HG03457 (cell line): Measurements from ENCODE around the gene C4orf50.
"Not testable (repeated sequence)": the region's sequence is repeated elsewhere in the genome, so short reads cannot be mapped to it uniquely, and the experiment has no call there.

Experiments
- ATAC-seq: cut with Tn5 transposase; IDR thresholded peaks from one replicate; pipeline ENCODE4 v1.9.1; 2021; ENCODE audit warnings: moderate number of reproducible peaks; ENCODE audit not compliant: unreplicated experiment

C4orf50 gene

DNA sequence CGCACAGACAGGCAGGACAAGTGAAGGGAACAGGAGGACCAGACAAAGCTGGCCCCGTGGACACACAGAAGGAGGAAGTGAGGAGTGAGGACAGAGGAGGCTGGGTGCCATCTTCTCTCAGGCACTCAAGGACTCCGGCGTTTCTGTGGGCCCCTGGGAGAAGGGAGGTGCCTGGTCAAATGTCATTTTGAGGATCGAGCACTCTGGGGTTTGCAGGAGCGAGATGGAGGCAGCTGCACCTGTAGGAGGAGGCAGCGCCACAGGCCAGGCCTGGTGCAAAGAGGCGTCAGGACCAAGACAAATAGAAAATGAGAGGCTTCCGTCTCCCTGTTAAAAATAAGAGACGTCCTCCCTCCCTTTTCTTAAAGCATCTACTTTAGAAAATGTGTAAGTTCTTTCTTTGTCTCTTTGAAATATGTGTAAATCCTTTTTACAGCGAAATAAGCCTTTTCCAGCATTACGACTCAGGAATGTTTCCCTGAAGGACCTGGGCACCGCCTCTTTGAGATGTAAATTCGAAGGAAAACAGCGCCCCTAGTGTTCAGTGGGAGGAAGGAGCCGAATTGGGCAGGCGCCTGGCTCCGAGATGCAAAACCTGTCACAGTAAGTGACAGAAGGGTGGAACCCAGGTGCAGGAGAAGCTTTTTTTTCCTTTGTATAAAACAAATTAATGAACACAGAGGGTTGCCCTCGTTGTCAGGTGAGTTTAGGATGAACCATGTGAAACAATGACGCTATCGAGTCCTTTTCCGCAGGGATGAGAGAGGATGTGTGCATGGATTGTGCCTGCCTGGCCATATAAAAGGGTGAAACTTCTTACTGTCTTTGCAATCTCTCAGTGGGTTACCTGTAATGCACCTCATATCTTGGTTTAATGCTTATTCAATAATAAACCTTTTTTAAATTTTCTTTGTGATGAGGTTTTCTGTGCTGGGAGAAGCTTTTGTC lies 1.4 kb upstream of the C4orf50 start:
- no peak for ATAC-seq

DNA sequence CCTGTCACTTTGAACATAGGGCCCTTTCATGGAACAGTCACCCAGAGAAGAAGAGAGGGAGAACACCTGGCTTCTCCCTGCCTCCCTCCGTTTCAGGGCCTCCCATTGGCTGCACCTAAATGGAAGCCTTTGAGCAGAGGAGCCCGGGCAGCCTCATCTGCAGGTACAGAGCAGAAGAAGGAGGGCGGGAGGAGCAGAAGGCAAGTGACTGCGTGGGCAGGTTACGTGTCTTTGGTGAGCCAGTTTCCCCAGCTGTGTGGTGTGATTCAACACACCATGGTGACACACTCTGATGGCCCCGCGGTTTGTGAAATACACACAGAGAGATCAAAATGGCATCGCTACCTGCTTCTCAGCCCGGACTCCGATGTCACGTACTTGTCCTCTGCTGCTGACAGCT lies 431 bp downstream of the C4orf50 start:
- ATAC-seq: no peak

DNA sequence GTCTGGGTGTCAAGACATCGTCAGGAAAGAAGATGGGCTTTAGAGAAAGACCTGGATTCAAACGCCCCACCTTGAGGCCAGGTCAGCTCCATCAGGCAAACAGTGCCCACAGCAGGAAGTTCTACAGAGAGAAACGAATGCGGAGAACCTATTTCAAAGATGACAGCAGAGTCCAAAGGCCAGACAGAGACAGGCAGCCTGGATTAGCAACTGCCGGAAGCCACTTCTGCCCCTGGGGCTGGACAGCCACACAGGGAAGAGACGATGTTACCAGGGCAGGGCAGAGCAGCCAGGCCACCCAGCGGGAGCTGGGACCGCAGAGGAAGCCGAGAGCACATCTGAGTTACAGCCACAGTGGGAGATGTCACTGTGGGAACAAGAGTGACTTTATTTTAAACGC lies 1.2 kb downstream of the C4orf50 start:
- ATAC-seq: no peak

DNA sequence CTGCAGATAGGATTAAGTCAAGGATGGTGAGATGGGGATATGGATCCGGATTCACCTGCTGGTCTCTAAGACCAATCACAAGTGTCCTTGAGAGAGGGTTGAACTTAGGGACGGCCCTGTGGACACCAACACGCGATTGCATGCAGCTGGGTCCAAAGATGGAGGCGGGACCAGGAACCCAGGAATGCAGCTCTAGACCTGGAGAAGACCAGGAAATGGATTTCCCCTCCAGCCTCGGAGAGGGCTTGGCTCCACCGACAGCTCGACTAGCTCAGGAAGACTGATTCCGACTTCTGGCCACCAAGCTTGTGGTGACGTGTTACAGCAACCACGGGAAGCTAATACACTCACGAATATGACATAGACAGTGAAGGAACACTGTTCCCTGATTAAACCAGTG lies 4.7 kb downstream of the C4orf50 start:
- ATAC-seq: no peak

DNA sequence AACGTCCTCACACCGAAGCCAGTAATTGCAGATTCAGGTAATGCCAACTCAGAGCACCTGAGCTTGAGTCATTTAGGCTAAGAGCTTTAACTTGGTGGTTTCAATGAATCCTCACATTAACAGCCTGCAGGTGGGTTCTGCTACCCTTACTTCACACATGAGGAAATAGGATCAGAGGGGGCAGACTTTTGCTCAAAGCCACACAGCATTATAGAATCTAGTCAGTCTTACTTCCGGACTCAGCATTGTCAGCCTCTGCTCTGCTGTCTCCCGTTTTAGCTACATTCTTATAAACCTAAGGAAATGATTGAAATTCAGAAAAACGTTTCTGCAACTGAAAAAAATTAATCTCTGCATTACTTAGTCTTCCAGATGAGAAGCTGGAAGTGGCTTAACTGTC lies 6.0 kb downstream of the C4orf50 start:
- no peak for ATAC-seq

DNA sequence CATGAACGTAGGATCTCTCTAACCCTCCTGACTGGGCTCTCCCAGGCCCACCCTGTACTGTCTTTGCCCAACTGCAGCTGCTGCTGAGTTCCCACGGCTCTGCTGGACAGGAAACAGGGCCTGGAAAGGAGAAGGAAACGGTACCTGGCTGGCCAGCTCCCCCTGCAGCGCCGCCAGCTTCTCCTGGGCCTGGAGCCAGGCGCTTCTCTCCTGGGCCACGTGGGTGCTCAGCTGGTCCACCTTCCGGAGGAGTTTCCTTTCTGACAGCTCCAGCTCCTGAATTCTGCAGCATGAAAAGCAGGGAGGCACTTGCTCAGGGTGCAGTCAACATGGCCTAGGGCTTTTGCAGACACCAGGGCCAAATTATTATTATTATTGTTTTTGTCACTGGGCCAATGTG lies 6.5 kb downstream of the C4orf50 start:
- ATAC-seq: no peak

DNA sequence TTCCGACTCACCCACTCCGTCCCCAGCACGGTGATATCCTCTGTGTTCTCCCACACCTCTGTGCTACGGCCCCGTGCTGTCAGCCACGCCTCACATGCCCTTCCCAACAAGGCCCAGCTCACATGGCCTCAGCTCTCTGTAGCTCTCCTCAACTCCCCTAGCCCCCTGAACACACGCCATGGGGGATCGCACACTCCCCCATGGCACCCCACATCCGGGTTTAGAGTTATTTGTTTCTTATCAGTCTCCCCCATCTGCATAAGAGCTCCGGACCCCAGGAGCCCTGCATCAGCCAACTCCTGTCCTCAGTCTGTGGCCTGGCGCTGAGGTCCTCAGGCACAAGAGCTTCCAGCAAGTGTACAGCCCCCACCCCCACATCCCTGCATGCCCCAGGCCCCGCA lies 7.0 kb downstream of the C4orf50 start:
- no peak for ATAC-seq

DNA sequence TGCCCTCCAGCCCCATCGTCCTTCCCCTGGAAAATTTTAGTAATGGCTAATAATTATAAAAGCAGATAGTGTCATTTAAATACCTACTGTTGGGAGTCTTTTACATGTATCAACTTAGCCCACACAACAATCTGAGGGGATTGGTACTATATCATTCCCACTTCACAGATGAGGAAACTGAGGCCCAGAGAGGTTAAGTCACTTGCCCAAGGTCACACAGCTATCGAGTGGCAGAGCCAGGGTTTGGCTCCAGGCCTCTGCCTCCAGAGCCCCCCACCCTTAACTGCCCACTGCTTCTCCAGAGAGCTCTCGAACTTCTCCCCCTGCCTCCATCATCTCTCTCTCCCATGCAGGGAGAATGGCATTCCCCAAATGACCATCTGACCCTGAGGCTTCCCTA lies 7.4 kb downstream of the C4orf50 start:
- ATAC-seq: no peak

DNA sequence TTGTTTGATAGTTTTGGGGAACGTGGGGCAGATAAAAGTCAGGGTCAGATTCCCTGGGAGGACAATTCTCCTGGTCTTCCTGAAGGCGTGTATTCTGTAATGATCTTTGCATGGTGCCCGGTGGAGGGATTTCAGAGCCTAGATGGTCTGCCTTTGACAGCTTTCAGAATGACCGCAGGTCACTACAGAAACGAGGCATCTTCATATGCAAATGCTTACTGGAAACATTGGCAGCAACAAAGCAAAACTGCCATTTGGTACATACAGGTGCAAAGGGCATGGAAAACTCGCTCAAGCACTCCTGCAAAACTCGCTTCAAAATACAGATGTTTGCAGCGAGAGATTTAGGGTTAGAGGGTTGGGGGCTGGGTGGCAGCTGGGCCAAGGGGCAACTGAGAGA lies 8.8 kb downstream of the C4orf50 start:
- no peak for ATAC-seq

DNA sequence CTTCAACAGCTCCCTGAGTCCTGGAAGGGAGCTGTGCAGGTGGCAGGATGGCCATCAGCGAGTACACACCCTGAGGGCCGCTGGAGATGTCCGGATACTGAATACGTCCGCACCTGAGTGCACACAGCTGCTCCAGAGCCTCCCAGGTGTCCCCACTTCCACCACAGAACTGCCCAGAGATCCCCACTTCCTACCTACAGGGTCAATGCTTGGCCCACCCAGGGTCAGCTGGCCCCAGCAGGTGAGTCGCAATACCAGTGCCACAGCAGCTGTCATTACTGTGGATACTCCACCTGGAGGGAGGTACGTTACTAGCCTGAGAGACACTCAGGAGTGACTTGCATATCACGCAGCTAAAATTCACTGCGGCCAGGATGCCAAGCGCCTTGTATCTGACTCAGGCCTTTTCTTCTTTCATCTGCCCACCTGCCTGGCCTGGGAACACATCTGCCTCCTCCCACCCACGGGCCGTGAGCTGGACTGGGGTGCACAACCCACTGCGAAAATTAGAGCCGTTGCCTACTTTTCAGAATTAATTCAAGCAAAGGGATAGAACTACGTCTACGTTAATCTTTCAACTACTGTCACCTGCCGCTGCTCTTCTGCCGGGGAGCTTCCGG lies 9.4 kb downstream of the C4orf50 start:
- ATAC-seq: no peak

DNA sequence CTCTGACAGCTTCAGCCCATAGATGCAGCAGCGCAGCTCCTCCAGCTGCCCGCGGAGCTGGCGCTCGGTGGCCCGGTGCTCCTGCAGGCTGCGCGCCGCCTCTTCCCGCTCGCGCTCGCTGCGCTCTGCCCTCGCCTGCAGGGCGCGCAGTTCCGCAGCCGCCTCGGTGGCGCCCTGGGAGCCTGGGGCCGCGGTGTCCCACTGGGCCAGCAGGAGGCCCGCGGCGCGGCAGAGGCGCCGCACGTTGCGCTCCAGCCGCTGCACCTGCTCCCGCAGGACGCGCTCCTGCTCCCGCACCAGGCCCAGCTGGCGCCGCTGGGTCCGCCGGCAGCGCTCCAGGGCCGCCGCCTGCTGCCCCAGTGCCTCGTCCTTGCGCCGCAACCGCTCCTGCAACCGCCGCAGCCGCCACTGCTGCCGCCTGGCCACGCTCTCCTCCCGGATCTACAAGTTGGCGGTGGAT lies 10.1 kb downstream of the C4orf50 start:
- ATAC-seq: no peak

DNA sequence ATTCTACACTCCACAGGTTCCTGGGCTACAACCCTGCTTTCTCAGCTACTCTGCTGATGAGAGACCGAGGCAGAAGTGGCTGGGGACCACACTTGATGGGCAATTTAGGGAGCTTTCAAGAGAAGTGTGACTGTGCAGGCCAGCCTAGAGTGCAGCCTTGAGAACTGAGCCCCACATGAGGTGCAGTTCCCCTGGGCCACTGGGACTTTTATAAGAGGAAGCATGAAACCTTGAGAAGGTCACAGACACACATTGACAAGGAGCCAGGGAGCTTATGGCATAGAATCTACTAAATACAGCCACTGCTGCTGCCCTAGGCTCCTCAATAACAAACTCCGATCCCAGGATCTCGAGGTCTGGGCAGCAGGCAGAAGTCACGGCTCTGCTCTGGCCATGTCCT lies 13.1 kb downstream of the C4orf50 start:
- ATAC-seq: no peak

DNA sequence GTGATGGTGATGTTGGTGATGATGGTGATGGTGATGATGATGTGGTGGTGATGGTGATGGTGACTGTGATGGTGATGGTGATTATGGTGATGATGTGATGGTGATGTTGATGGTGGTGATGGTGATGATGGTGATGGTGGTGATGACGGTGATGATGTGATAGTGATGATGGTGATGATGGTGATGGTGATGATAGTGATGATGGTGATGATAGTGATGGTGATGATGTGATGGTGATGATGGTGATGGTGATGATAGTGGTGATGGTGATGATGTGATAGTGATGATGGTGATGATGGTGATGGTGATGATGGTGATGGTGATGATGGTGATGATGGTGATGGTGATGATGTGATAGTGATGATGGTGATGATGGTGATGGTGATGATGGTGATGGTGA lies 14.7 kb downstream of the C4orf50 start:
- ATAC-seq: not testable (repeated sequence)

DNA sequence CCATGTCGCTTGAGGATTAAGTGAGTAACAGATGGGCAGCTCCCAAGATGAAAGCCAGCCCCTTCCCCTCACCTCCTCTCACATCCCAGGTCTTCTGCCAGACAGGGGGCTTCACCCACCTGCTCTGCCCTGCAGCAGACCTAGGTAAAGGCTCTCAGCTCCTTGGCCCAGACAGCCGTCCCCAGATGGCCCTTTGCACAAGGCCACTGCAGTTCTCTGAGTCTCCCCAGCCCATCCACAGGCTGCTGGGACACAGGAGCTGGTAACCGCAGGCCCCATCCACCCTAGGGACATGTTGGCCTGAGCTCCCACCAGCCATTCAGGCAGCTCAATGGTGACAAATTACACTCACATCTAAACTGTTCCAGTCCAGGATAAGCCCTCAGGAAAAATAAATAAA lies 15.3 kb downstream of the C4orf50 start:
- ATAC-seq: no peak

DNA sequence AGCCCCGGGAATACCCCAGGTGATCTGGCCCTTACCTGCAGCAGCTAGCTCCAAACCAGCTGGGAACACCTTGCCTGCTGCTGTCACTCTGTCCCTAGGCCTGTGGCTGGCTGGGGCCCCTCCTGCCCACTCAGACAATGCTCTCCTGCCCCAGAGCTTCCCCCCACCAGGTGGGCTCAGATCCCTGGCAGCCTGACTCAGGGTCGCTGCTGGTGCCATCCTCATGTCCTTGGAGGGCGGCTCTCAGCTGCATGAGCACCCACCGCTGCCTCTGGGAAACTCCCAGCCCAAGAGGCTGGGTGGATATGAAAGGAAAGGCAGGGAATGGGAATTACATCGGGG lies 15.8 kb downstream of the C4orf50 start:
- ATAC-seq: no peak

DNA sequence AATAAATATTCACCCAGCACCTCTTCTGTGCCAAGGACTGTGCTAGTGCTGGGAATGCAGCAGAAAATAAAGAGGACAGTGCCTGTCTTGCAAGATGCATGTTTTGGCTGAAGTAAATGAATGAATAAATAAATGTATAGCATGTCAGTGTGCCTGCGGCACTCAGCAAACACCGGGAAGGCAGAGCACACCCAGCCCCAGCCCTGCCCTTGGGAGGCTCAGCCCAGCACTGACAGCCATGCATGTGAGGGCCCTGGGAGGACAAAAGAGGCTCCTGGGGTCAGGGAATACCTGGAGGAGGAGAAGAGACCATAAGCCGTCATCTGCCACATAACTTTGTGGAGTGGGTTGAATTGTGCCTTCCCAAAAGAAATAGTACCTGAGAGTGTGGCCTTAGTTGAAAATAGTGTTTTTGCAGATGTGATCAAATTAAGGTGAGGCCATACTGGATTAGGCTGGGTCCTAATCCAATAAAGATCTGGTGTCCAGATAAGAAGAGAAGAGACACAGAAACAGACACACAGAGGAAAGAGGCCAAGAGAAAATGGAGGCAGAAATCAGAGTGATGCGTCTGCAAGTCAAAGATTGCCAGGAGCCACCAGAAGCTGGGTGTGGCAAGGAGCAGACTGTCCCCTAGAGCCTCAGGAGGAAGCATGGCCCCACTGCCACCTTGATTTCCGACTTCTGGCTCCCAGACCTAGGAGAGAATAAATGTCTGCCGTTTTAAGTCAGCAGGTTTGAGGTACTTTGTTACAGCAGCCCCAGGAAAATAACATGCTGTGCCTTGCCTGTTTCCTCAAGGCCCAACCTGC lies 16.3 kb downstream of the C4orf50 start:
- ATAC-seq: no peak

DNA sequence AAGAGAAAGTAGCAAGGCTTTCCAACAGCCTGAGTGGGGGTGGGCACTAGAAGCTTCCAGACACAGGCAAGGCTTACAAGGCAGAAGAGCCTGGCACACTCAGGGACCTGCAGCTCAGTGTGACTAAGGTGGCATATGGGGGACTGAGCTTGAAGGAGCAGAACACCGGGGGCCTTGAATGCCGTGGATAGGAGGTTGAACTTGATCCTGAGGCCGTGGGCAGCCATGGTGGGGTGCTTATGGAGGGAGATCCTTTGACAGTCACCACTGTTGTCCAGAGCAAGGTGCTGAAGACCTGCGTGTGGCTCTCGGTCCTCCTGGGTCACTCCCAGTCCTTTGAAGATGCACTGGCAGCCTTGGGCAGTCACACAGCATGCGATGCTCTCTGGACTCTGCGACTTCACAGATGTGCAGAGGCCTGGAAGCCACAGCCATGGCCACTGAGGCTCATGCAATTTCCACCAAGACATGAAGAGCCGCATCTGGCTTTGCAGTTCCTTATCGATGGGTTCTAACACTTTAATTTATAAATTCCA lies 18.3 kb downstream of the C4orf50 start:
- ATAC-seq: no peak

DNA sequence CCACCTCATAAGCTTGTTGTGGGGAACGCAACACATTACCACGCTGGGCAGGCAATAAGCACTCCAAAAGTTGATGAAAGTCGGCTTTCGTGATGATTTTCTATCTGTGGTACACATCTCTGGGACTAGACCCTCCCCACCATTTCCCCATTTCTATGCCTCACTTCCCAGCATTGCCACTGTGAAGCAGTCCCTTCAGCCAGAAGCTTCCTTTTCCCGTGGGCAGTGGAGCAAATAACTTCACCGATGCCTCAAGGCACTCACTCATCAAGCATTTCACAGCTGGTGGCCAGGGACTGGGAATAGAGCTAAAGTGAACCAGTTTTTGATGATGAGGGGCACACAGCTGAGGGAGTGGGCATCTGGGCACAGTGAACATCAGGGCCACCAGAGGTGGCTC lies 18.9 kb downstream of the C4orf50 start:
- no peak for ATAC-seq

DNA sequence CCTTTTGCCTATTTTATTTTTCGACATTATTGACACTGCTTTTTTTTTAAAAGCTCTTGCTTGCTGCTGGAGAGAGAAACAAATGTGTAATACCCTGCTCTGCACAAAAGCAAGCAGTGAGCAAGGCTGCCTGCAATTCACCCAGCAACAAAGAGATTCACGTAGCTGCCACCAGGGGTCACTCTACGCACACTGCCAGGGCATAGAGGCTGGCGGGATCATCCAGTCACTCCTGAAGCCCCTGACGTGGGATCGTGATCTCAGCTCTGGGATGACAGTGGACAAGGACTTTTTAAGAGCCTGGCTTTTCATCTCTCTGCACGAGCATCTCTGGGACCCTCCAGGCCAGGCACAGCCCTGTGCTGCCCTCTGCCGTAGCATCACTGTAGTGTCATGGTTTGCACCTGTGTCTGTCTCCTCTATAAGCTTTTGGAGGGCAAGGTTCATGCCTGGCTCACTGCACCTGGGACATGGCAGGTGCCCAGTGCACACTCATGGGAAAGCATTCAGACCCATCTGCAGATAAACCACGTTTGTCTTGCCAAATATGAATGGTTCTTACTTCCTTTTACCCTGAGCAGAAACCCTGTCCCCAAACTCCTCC lies 19.8 kb downstream of the C4orf50 start:
- ATAC-seq: no peak

DNA sequence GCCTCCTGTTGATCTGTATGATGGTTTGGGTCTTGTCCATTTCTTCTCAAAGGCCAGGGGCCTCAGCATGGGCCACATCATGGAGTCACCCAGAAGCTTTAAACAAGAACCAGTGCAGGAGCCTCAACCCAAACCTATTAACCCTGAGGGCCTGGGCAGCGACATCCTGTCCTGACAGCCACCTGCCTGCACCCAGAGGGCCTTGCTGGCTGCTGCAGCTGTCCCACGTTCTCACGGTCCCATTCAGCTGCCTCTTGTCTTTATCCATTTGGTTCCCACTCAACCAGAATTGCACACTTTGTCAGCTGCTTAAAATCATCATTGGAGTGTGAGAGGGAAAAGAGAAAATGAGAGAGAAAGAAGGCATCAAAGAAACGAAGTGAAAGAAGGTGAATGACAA lies 21.6 kb downstream of the C4orf50 start:
- ATAC-seq: no peak
